ENCODE results near the gene TDRD10. TPM values are rescaled to one million over a fixed set of nuclear protein-coding genes. Genes with fewer than 3 reads are reported as not detected.
A peak's percentile ranks its signal among the peaks of the same experiment; 100 is the strongest.

The TDRD10 gene
- total RNA-seq, 1 donor from 2014 or later = not detected

DNA sequence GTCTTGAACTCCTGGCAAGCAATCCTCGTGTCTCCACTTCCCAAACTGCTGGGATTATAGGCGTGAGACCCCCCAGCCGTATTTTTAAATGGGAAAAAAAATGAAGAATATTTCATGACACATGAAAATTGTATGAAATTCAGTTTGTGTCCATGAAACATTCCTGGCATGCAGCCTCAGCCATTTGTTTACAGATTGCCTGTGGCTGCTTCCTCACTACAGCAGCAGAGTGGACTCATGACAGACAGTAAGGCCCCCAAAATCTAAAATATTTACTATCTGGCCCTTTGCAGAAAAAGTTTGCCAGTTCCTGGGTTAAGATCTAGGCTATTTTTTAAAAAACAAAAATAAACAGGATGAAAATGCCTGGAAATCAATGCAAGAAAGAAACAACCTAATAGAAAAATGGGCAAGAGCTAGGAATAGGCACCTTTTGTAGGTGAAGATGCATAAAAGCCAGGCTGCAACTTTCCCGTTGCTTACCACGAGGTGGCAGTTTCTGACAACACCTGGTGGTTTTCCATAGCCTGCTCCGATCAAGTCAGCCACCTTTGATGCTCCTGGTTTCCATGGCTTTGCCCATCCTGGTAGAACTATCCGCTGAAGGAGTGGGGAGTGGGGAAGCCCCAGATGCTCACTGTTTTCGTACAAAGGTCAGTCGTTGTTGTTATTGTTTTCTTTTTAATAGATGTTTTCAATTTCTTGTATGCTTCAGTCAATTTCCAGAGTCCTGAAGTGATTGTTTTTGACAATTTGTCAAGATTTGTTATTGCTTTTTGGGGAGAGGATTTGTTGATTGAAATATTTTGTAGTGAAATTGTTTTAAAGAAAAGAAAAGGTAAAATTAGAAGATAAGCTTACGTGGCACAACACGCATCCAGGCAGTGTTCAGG is 32.2 kb downstream of the TDRD10 start:
- no peak for FAIRE-seq

GRCh38 chr1:154536570-154536969 is 34.6 kb downstream of the TDRD10 start:
- Histone ChIP-seq H3K27me3 (ENCODE audit: insufficient read depth, low read length) (peaks cover 45% of the 10 kb centered on the region), H3K27ac (ENCODE audit: low read depth, low read length) (no peak overlapping the region), H4K20me1 (ENCODE audit: insufficient read depth, low read length) (no peaks in the 10 kb centered on the region), H3K4me1 (ENCODE audit: insufficient read depth, low read length) (no peaks in the 10 kb centered on the region), H3K79me2 (ENCODE audit: insufficient read depth, low read length) (no peaks in the 10 kb centered on the region), H2AFZ (ENCODE audit: low read depth, low read length) (no peak overlapping the region), H3K9ac (ENCODE audit: low read length) (no peak overlapping the region), H3K36me3 (ENCODE audit: insufficient read depth, low read length) (no peaks in the 10 kb centered on the region), H3K4me2 (ENCODE audit: low read length) (no peak overlapping the region), H3K4me3 (ENCODE audit: insufficient read depth, low read depth, low read length) (no peak overlapping the region), H3K9me3 (ENCODE audit: insufficient read depth, low read depth, low read length) (no peaks in the 10 kb centered on the region)
- DNase-seq (ENCODE audit: low read depth) = no peak
- H3K4me3 Mint-ChIP-seq (ENCODE audit: unreplicated experiment) = no peak overlapping the region
- no peak for FAIRE-seq
- no peak overlapping the region for H3K27ac Mint-ChIP-seq (ENCODE audit: unreplicated experiment)
- H3K4me1 Mint-ChIP-seq (ENCODE audit: low read depth, unreplicated experiment) = peaks cover 5% of the 10 kb centered on the region
- peaks cover 7% of the 10 kb centered on the region for H3K9me3 Mint-ChIP-seq (ENCODE audit: unreplicated experiment)
- TF ChIP-seq, protein P1, sequence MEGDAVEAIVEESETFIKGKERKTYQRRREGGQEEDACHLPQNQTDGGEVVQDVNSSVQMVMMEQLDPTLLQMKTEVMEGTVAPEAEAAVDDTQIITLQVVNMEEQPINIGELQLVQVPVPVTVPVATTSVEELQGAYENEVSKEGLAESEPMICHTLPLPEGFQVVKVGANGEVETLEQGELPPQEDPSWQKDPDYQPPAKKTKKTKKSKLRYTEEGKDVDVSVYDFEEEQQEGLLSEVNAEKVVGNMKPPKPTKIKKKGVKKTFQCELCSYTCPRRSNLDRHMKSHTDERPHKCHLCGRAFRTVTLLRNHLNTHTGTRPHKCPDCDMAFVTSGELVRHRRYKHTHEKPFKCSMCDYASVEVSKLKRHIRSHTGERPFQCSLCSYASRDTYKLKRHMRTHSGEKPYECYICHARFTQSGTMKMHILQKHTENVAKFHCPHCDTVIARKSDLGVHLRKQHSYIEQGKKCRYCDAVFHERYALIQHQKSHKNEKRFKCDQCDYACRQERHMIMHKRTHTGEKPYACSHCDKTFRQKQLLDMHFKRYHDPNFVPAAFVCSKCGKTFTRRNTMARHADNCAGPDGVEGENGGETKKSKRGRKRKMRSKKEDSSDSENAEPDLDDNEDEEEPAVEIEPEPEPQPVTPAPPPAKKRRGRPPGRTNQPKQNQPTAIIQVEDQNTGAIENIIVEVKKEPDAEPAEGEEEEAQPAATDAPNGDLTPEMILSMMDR (IDR thresholded peaks at IDR 0.05; ENCODE audit: insufficient read depth, low read depth, low read length) = no peak
- TF ChIP-seq EZH2 (IDR thresholded peaks at IDR 0.05; ENCODE audit: insufficient read depth, low read length) = no peak
- H3K36me3 Mint-ChIP-seq (ENCODE audit: low read depth, unreplicated experiment) = peaks cover 3% of the 10 kb centered on the region
- peaks cover 51% of the 10 kb centered on the region for H3K27me3 Mint-ChIP-seq (ENCODE audit: low read depth, unreplicated experiment)

More for the DNA sequence above, 32.2 kb downstream of the TDRD10 start:
- H3K4me1 ChIP-seq (ENCODE audit: insufficient read depth, low read length) = no peaks in the 10 kb centered on the region
- H3K9ac ChIP-seq (ENCODE audit: low read length) = no peak overlapping the region
- Mint-ChIP-seq H3K4me3 (ENCODE audit: unreplicated experiment) (no peak overlapping the region), H3K27me3 (ENCODE audit: low read depth, unreplicated experiment) (peaks cover 32% of the 10 kb centered on the region), H3K9me3 (ENCODE audit: unreplicated experiment) (peaks cover 12% of the 10 kb centered on the region), H3K36me3 (ENCODE audit: low read depth, unreplicated experiment) (no peaks in the 10 kb centered on the region), H3K27ac (ENCODE audit: unreplicated experiment) (no peak overlapping the region), H3K4me1 (ENCODE audit: low read depth, unreplicated experiment) (no peaks in the 10 kb centered on the region)
- TF ChIP-seq, protein P1 (IDR thresholded peaks at IDR 0.05; ENCODE audit: insufficient read depth, low read depth, low read length) = peak; percentile 32
- no peak for TF ChIP-seq EZH2 (IDR thresholded peaks at IDR 0.05; ENCODE audit: insufficient read depth, low read length)
- H2AFZ ChIP-seq (ENCODE audit: low read depth, low read length) = no peak overlapping the region
- H3K4me2 ChIP-seq (ENCODE audit: low read length) = no peak overlapping the region
- no peak for DNase-seq (ENCODE audit: low read depth)
- H3K27ac ChIP-seq (ENCODE audit: low read depth, low read length) = no peak overlapping the region
- no peaks in the 10 kb centered on the region for H4K20me1 ChIP-seq (ENCODE audit: insufficient read depth, low read length)
- H3K9me3 ChIP-seq (ENCODE audit: insufficient read depth, low read depth, low read length) = no peaks in the 10 kb centered on the region
- H3K27me3 ChIP-seq (ENCODE audit: insufficient read depth, low read length) = peaks cover 26% of the 10 kb centered on the region
- H3K79me2 ChIP-seq (ENCODE audit: insufficient read depth, low read length) = no peaks in the 10 kb centered on the region
- H3K4me3 ChIP-seq (ENCODE audit: insufficient read depth, low read depth, low read length) = no peak overlapping the region
- no peaks in the 10 kb centered on the region for H3K36me3 ChIP-seq (ENCODE audit: insufficient read depth, low read length)

All from astrocyte (in vitro differentiated cells and primary cell).